HG03457 (cell line): ENCODE data around the gene BAK1.

Experiments
- ATAC-seq: cut with Tn5 transposase; IDR thresholded peaks from one replicate; pipeline ENCODE4 v1.9.1; 2021; ENCODE audit warnings: moderate number of reproducible peaks; ENCODE audit not compliant: unreplicated experiment

BAK1 gene

GRCh38 chr6:33588894-33589293 is 8.8 kb upstream of the BAK1 start:
- ATAC-seq = no peak

- no peak for ATAC-seq
Measured at GRCh38 chr6:33587529-33587928, 7.5 kb upstream of the BAK1 start.

- ATAC-seq = no peak
Measured at GRCh38 chr6:33586108-33586640, 6.1 kb upstream of the BAK1 start.

GRCh38 chr6:33585403-33586107 is 5.5 kb upstream of the BAK1 start:
- ATAC-seq = no peak

GRCh38 chr6:33584700-33585402 is 4.8 kb upstream of the BAK1 start:
- no peak for ATAC-seq

GRCh38 chr6:33583591-33584155 is 3.6 kb upstream of the BAK1 start:
- ATAC-seq = no peak

- ATAC-seq = no peak
Measured at GRCh38 chr6:33581186-33581585, 1.1 kb upstream of the BAK1 start.

- ATAC-seq = no peak
Measured at GRCh38 chr6:33578588-33579011, 1.5 kb downstream of the BAK1 start.

GRCh38 chr6:33578164-33578563 is 1.9 kb downstream of the BAK1 start:
- no peak for ATAC-seq

- ATAC-seq = no peak
Measured at GRCh38 chr6:33577718-33578117, 2.4 kb downstream of the BAK1 start.

- ATAC-seq = no peak
Measured at GRCh38 chr6:33577106-33577535, 3.0 kb downstream of the BAK1 start.

GRCh38 chr6:33576668-33577067 is 3.4 kb downstream of the BAK1 start:
- ATAC-seq = no peak

GRCh38 chr6:33575211-33575610 is 4.9 kb downstream of the BAK1 start:
- no peak for ATAC-seq

GRCh38 chr6:33571637-33572316 is 8.3 kb downstream of the BAK1 start:
- no peak for ATAC-seq

GRCh38 chr6:33570806-33571636 is 9.1 kb downstream of the BAK1 start:
- ATAC-seq = peak; percentile 68

- no peak for ATAC-seq
Measured at GRCh38 chr6:33568826-33569570, 11.1 kb downstream of the BAK1 start.

GRCh38 chr6:33567836-33568235 is 12.2 kb downstream of the BAK1 start:
- ATAC-seq = no peak

GRCh38 chr6:33566182-33567084 is 13.6 kb downstream of the BAK1 start:
- ATAC-seq = no peak

GRCh38 chr6:33558801-33559200 is 21.3 kb downstream of the BAK1 start:
- ATAC-seq = no peak
